HEK293 (cell line): ENCODE results near the gene HEPHL1.
"Not testable (repeated sequence)": the region's sequence is repeated elsewhere in the genome, so short reads cannot be mapped to it uniquely, and the experiment has no call there.

Source experiments
- CTCF ChIA-PET: fragments of 350-600 bp; formaldehyde crosslinking; extraction: SDS; loops from one replicate; lab custom pipeline; 2021; ENCODE audit warnings: antibody characterized with exemption; lab: Yijun Ruan, JAX
- POLR2A ChIA-PET: fragments of 300-600 bp; formaldehyde crosslinking; extraction: SDS; loops from one replicate; lab custom pipeline; 2020; ENCODE audit warnings: antibody characterized with exemption, inconsistent platforms; lab: Yijun Ruan, JAX
- H3K27ac ChIP-seq: fragments of 200-500 bp; sonication (Bioruptor generic); 2 replicates; pipeline ENCODE4 v1.5.1; 2014; ENCODE audit warnings: low read depth, low read length, control low read depth, inconsistent platforms; ENCODE audit errors: extremely low read depth
- H3K36me3 ChIP-seq, 2 experiments: fragments of 200-500 bp in 1 of 2; sonication (Bioruptor generic) in 1 of 2; 1 replicate in 1 of 2; 2 replicates in 1 of 2; pipeline ENCODE4 v1.5.1; 2014 to 2017; ENCODE audit warnings: inconsistent platforms in 2 of 2, low read length in 2 of 2; ENCODE audit not compliant: control insufficient read depth in 2 of 2, insufficient read depth in 1 of 2
- H3K4me1 ChIP-seq: fragments of 200-500 bp; sonication (Bioruptor generic); 2 replicates; pipeline ENCODE4 v1.5.1; 2014; ENCODE audit warnings: mild to moderate bottlenecking, low read length, inconsistent platforms; ENCODE audit not compliant: control insufficient read depth, insufficient read depth
- H3K4me3 ChIP-seq: 2 replicates; pipeline ENCODE4 v1.5.1; 2011; ENCODE audit warnings: low read depth, mild to moderate bottlenecking, control low read depth, low read length, moderate library complexity
- H3K9me3 ChIP-seq: fragments of 200-500 bp; sonication (Bioruptor generic); 2 replicates; pipeline ENCODE4 v1.5.1; 2014; ENCODE audit warnings: low read depth, low read length, inconsistent platforms; ENCODE audit not compliant: control insufficient read depth, insufficient read depth
- SETDB1 ChIP-seq: IDR thresholded peaks from one replicate; pipeline ENCODE4 v1.6.1; 2017; ENCODE audit warnings: mild to moderate bottlenecking, low read length, moderate library complexity, mixed read lengths; ENCODE audit not compliant: insufficient read length
- ZNF157 ChIP-seq: fragments of 450-650 bp; formaldehyde crosslinking; IDR thresholded peaks from 2 replicates; pipeline ENCODE4 v1.5.1; 2016; ENCODE audit warnings: missing biosample characterization, missing genetic modification characterization
- ZNF211 ChIP-seq: fragments of 450-650 bp; formaldehyde crosslinking; IDR thresholded peaks from 2 replicates; pipeline ENCODE4 v1.5.1; 2016; ENCODE audit warnings: low read depth, missing biosample characterization, missing genetic modification characterization
- ZNF302 ChIP-seq: fragments of 450-650 bp; formaldehyde crosslinking; IDR thresholded peaks from 2 replicates; pipeline ENCODE4 v1.5.1; 2016; ENCODE audit warnings: missing biosample characterization, missing genetic modification characterization, low read depth
- ZNF398 ChIP-seq: fragments of 450-650 bp; formaldehyde crosslinking; IDR thresholded peaks from 2 replicates; pipeline ENCODE4 v1.5.1; 2017; ENCODE audit warnings: missing biosample characterization, missing genetic modification characterization
- ZNF561 ChIP-seq: fragments of 450-650 bp; IDR thresholded peaks from 2 replicates; pipeline ENCODE4 v1.5.1; 2018; ENCODE audit warnings: missing biosample characterization, missing genetic modification characterization, borderline replicate concordance
- ZNF580 ChIP-seq: fragments of 450-650 bp; formaldehyde crosslinking; IDR thresholded peaks from 2 replicates; pipeline ENCODE4 v1.5.1; 2016; ENCODE audit warnings: missing biosample characterization, missing genetic modification characterization
- TF ChIP-seq, protein P1 (sequence below): fragments of 450-650 bp; formaldehyde crosslinking; optimal IDR thresholded peaks from 2 replicates; pipeline ENCODE3; 2016; ENCODE audit warnings: missing biosample characterization, mild to moderate bottlenecking, missing genetic modification characterization
- TF ChIP-seq, protein P2 (sequence below): fragments of 450-650 bp; formaldehyde crosslinking; IDR thresholded peaks from 2 replicates; pipeline ENCODE4 v1.5.1; 2016; ENCODE audit warnings: missing biosample characterization, missing genetic modification characterization

The HEPHL1 gene

GRCh38 chr11:93973322-93974051 lies 47.7 kb upstream of the HEPHL1 start:
- H3K27ac ChIP-seq, H3K36me3 ChIP-seq, H3K4me3 ChIP-seq, H3K4me1 ChIP-seq, POLR2A ChIA-PET, H3K9me3 ChIP-seq: not testable (repeated sequence)
- TF ChIP-seq ZNF398 (tag by site-specific recombination), result peak; percentile 45
- CTCF ChIA-PET, result interaction anchor here (1.0 to 1.2 kb wide), 2 partner anchors 13 to 78 kb away, joined by 3 read pairs; no protein-coding TSS in a partner anchor

- TF ChIP-seq ZNF157 (no peak), ZNF561 (tag by site-specific recombination) (no peak), ZNF211 (tag by site-specific recombination) (no peak), SETDB1 (peak; percentile 81), ZNF580 (tag by site-specific recombination) (no peak)
- TF ChIP-seq, protein P1, sequence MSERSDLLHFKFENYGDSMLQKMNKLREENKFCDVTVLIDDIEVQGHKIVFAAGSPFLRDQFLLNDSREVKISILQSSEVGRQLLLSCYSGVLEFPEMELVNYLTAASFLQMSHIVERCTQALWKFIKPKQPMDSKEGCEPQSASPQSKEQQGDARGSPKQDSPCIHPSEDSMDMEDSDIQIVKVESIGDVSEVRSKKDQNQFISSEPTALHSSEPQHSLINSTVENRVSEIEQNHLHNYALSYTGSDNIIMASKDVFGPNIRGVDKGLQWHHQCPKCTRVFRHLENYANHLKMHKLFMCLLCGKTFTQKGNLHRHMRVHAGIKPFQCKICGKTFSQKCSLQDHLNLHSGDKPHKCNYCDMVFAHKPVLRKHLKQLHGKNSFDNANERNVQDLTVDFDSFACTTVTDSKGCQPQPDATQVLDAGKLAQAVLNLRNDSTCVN (tag by site-specific recombination), result no peak
- TF ChIP-seq, protein P2, sequence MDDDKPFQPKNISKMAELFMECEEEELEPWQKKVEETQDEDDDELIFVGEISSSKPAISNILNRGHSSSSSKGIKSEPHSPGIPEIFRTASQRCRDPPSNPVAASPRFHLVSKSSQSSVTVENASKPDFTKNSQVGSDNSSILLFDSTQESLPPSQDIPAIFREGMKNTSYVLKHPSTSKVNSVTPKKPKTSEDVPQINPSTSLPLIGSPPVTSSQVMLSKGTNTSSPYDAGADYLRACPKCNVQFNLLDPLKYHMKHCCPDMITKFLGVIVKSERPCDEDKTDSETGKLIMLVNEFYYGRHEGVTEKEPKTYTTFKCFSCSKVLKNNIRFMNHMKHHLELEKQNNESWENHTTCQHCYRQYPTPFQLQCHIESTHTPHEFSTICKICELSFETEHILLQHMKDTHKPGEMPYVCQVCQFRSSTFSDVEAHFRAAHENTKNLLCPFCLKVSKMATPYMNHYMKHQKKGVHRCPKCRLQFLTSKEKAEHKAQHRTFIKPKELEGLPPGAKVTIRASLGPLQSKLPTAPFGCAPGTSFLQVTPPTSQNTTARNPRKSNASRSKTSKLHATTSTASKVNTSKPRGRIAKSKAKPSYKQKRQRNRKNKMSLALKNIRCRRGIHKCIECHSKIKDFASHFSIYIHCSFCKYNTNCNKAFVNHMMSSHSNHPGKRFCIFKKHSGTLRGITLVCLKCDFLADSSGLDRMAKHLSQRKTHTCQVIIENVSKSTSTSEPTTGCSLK (tag by site-specific recombination), result no peak
- Histone ChIP-seq H3K27ac (no peak overlapping the region), H3K4me1 (no peaks in the 10 kb centered on the region), H3K36me3 (no peaks in the 10 kb centered on the region), H3K9me3 (no peaks in the 10 kb centered on the region), H3K4me3 (no peak overlapping the region)
- POLR2A ChIA-PET, result no interaction called here
- CTCF ChIA-PET, result interaction anchor here (0.6 to 1.5 kb wide), 2 partner anchors 10 to 53 kb away, joined by 3 to 6 read pairs; no protein-coding TSS in a partner anchor
Measured at GRCh38 chr11:93974759-93975158, 46.4 kb upstream of the HEPHL1 start.

DNA sequence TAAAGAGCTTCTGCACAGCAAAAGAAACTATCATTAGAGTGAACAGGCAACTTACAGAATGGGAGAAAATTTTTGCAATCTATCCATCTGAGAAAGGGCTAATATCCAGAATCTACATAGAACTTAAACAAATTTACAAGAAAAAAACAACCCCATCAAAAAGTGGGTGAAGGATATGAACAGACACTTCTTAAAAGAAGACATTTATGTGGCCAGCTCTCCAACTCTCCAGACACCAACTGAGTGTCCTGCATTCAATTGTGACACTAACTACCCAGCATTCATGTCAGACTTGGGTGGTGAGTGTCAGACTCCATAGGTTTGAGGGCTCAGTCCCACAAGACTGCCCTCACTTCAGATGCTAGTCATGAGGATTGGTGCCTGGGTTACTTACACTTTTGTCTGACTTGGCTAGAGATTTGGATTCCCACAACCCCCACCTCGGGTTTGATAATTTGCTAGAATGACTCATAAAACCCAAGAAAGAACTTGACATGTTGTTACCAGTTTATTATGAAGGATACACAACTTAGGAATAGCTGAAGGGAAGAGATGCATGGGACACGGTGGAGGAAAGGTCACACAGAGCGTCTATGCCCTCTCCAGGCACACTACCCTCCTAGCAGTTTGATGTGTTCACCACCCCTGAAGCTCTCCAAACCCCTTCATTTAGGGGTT lies 44.4 kb upstream of the HEPHL1 start:
- H3K27ac ChIP-seq, H3K36me3 ChIP-seq, POLR2A ChIA-PET, H3K9me3 ChIP-seq, H3K4me3 ChIP-seq, H3K4me1 ChIP-seq: not testable (repeated sequence)
- CTCF ChIA-PET, result interaction anchor here (0.6 kb wide), 1 partner anchor 9 kb away, joined by 3 read pairs; no protein-coding TSS in a partner anchor

DNA sequence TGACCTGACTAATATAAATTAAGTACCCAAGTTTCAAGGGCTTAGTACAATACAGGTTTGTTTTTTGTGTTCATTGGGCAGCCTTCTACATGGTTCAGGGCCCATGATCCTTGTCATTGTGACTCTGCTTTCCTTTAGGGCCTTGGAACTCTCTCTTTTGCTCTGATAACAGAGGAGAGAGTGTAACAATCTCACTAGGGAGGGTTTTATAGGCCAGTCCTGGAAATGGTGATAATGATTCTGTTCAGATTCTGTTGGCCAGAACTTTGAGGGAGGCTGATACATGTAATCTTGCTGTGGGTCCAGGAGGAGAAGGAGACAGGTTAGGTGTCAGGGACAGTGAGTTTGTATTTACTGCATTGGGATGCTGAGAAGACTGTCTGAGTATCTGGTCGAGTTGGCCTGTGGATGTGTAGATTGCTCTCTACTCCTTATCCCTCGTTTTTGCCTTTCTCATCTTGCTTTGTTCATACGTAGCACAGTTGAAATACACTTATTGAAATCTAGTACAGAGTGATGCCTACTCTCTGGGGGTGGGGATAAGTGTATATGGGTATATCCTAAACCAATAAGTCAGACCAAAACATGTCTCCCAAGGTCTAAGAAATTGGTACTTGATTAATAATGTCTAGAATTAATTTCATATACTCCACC lies 37.5 kb upstream of the HEPHL1 start:
- no peaks in the 10 kb centered on the region for H3K36me3 ChIP-seq
- ChIA-PET CTCF (no interaction called here), POLR2A (no interaction called here)
- no peak overlapping the region for H3K4me3 ChIP-seq
- no peak overlapping the region for H3K27ac ChIP-seq
- no peaks in the 10 kb centered on the region for H3K9me3 ChIP-seq
- peaks cover 12% of the 10 kb centered on the region for H3K4me1 ChIP-seq
- TF ChIP-seq ZNF302 (tag by site-specific recombination), result no peak
- TF ChIP-seq, all 188 proteins: peak for 0
